K562 (cell line): ENCODE data around the gene SAMD13. TPM values are rescaled to one million over a fixed set of nuclear protein-coding genes. Genes with fewer than 3 reads are reported as not detected.

Source experiments
- C11orf30 ChIP-seq: fragments of 450-650 bp; IDR thresholded peaks from 2 replicates; pipeline ENCODE4 v1.6.1; 2016; ENCODE audit warnings: low read depth, mild to moderate bottlenecking
- CEBPG ChIP-seq, 3 experiments: fragments of 200-800 bp in 1 of 3; sonication (Bioruptor generic) in 1 of 3; sonication (generic) in 1 of 3; formaldehyde crosslinking in 1 of 3; IDR thresholded peaks in 2 of 3; conservative IDR thresholded peaks in 1 of 3; 2 replicates each; pipeline versions ENCODE4 v1.6.1 to v1.8.0; 2016 to 2022; ENCODE audit warnings: missing compliant biosample characterization in 2 of 3, missing genetic modification characterization in 2 of 3, mild to moderate bottlenecking in 1 of 3, missing genetic modification reagents in 1 of 3
- JUN ChIP-seq, 2 experiments: sonication (generic) in 1 of 2; formaldehyde crosslinking in 1 of 2; IDR thresholded peaks; 2 replicates each; pipeline versions ENCODE4 v1.6.1 to v1.8.0; 2012 to 2022; ENCODE audit warnings: borderline replicate concordance in 2 of 2, mild to moderate bottlenecking in 2 of 2, improper control_type of control experiment in 1 of 2, low read depth in 1 of 2, low read length in 1 of 2, missing genetic modification reagents in 1 of 2
- SMAD4 ChIP-seq: fragments of 250-450 bp; sonication (Bioruptor Pico); conservative IDR thresholded peaks from 2 replicates; pipeline ENCODE4 v1.8.0; 2021; ENCODE audit warnings: inconsistent platforms, mild to moderate bottlenecking, moderate library complexity
- ZNF431 ChIP-seq: sonication (generic); formaldehyde crosslinking; IDR thresholded peaks from 2 replicates; pipeline ENCODE4 v1.8.0; 2022; ENCODE audit warnings: mild to moderate bottlenecking, missing genetic modification reagents
- polyA plus RNA-seq, 8 experiments: library from polyadenylated mRNA; depleted of rRNA in 4 of 8; stranded (reverse) in 5 of 8; unstranded in 3 of 8; fragments of >200 nt; fragmentation: Nextera tagmentation in 2 of 8; fragmentation: Illumina TruSeq in 1 of 8; extraction: Ambion mirVana in 2 of 8; extraction: Trizol in 1 of 8; gene quantifications; 2 replicates each; pipeline versions ENCODE4 v1.2.1 to v1.2.3, GENCODE V29; 2011 to 2014; ENCODE audit warnings: inconsistent platforms in 1 of 8, missing spikeins in 1 of 8
- total RNA-seq, 7 experiments: library from RNA; depleted of rRNA in 6 of 7; stranded (reverse); fragments of >200 nt in 6 of 7; fragmentation: Illumina TruSeq in 2 of 7; extraction: Trizol in 2 of 7; gene quantifications; 2 replicates each; pipeline versions ENCODE4 v1.2.1 to v1.2.3, GENCODE V29; 2011 to 2021; ENCODE audit warnings: low replicate concordance in 1 of 7
- TF ChIP-seq, protein P1 (sequence below): fragments of 250-450 bp; sonication (Bioruptor Pico); IDR thresholded peaks from 2 replicates; pipeline ENCODE4 v1.4.0; 2020; ENCODE audit warnings: mild to moderate bottlenecking, moderate library complexity
- TF ChIP-seq, protein P2 (sequence below), 2 experiments: fragments of 200-800 bp in 1 of 2; sonication (Bioruptor generic) in 1 of 2; sonication (generic) in 1 of 2; formaldehyde crosslinking in 1 of 2; IDR thresholded peaks in 1 of 2; conservative IDR thresholded peaks in 1 of 2; 2 replicates each; pipeline versions ENCODE4 v1.5.0 to v1.6.1; 2016 to 2020; ENCODE audit warnings: missing compliant biosample characterization in 1 of 2, missing genetic modification characterization in 1 of 2, missing genetic modification reagents in 1 of 2

SAMD13 gene
- total and polyA plus RNA-seq, 9 of the 15 experiments (the other 6 are each of a cell fraction or from before 2014, with no cell fraction given) = 0.78 to 2.7 (median 1.00) TPM

DNA sequence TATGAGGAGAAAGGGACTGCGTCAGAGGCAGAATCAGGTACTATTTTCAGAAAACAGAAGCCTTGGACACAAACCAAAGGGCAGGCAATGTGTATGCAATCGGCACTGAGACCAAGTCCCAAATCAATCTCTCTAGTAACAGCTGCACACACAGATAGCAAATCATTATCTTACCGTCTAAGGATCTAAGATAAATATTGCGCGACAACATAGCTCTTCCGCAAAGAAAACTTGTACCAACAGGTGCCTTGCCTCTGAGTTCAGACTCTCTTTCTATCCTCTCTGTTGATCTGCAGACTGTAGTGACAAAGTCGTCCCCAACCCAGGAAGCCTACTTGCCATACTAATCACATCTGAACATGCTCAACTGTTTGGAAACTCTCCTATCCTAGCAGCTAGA lies 22.6 kb upstream of the SAMD13 start (continued):
- TF ChIP-seq, protein P1, sequence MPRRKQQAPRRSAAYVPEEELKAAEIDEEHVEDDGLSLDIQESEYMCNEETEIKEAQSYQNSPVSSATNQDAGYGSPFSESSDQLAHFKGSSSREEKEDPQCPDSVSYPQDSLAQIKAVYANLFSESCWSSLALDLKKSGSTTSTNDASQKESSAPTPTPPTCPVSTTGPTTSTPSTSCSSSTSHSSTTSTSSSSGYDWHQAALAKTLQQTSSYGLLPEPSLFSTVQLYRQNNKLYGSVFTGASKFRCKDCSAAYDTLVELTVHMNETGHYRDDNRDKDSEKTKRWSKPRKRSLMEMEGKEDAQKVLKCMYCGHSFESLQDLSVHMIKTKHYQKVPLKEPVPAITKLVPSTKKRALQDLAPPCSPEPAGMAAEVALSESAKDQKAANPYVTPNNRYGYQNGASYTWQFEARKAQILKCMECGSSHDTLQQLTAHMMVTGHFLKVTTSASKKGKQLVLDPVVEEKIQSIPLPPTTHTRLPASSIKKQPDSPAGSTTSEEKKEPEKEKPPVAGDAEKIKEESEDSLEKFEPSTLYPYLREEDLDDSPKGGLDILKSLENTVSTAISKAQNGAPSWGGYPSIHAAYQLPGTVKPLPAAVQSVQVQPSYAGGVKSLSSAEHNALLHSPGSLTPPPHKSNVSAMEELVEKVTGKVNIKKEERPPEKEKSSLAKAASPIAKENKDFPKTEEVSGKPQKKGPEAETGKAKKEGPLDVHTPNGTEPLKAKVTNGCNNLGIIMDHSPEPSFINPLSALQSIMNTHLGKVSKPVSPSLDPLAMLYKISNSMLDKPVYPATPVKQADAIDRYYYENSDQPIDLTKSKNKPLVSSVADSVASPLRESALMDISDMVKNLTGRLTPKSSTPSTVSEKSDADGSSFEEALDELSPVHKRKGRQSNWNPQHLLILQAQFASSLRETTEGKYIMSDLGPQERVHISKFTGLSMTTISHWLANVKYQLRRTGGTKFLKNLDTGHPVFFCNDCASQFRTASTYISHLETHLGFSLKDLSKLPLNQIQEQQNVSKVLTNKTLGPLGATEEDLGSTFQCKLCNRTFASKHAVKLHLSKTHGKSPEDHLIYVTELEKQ (CRISPR knock-in tag) = no peak
- TF ChIP-seq CEBPG (CRISPR knock-in tag; IDR thresholded peaks at IDR 0.05) (no peak), CEBPG (tag; conservative IDR thresholded peaks at IDR 0.05 in 1 of 2, IDR thresholded peaks at IDR 0.05 in 1 of 2) (peak in 1 of 2 experiments; percentile 62; a peak in 1 of 4 replicates), ZNF431 (no peak), C11orf30 (no peak), JUN (IDR thresholded peaks at IDR 0.05; ENCODE audit: borderline replicate concordance, low read depth, low read length) (no peak), JUN (CRISPR knock-in tag; IDR thresholded peaks at IDR 0.05; ENCODE audit: borderline replicate concordance) (no peak), SMAD4 (CRISPR knock-in tag) (peak; percentile 74)
- TF ChIP-seq, protein P2, sequence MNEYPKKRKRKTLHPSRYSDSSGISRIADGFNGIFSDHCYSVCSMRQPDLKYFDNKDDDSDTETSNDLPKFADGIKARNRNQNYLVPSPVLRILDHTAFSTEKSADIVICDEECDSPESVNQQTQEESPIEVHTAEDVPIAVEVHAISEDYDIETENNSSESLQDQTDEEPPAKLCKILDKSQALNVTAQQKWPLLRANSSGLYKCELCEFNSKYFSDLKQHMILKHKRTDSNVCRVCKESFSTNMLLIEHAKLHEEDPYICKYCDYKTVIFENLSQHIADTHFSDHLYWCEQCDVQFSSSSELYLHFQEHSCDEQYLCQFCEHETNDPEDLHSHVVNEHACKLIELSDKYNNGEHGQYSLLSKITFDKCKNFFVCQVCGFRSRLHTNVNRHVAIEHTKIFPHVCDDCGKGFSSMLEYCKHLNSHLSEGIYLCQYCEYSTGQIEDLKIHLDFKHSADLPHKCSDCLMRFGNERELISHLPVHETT (CRISPR knock-in tag; conservative IDR thresholded peaks at IDR 0.05 in 1 of 2, IDR thresholded peaks at IDR 0.05 in 1 of 2) = peak in 1 of 2 experiments; percentile 32; a peak in 1 of 4 replicates
